GM21825 (cell line): ENCODE results near the gene SLC43A2.
"Not testable (repeated sequence)": the region's sequence is repeated elsewhere in the genome, so short reads cannot be mapped to it uniquely, and the experiment has no call there.

Experiments used
- ATAC-seq: cut with Tn5 transposase; IDR thresholded peaks from one replicate; pipeline ENCODE4 v1.9.1; 2021; ENCODE audit warnings: mild to moderate bottlenecking, moderate library complexity; ENCODE audit not compliant: unreplicated experiment

The SLC43A2 gene

DNA sequence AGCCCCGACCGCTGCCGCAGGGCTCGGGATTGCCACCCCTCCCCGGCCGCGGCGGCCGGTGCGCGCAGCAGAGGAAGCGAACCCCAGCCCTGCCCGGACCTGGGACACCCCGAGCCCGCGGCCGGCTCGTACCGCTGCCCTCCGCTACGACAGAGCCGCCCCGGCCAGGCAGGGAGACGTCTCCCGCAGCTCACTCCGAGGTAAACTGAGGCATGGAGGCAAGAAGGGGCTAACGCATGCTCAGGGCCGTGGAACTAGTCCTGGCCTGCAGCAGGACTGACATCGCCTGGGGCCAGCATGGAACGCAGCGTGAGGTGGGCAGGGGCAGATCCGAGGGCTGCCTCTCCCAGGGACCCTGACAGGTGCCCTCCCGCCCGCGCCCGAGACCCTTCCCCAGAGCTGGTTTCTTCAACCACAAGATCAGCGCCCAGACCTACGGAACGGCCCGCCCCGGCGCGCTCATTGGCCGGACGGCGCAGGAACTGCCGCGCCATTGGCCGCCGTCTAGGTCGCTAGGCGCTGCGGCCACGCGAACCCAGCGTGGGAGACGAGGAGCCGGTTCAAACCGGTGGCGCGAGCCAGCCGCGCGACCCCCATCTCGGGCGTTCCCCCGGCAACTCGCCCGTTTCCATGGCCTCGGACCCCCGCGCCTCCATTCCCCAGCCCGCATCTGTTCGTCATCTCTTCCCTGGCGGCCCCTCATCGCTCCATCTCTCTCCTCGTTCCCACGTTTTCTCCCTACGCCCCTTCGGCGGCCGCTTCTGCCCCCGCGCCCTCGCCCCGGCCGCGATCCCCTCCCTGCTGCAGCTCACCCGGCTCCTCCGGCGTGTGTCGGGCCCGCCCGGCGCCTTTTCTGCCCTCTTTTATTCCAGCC, at the start of gene SLC43A2:
TSS of gene SLC43A2 (minus strand) at position 853 of the 874 bp plus-strand sequence. CDS start 960 bp downstream, outside the sequence.
- peak; percentile 48 for ATAC-seq

DNA sequence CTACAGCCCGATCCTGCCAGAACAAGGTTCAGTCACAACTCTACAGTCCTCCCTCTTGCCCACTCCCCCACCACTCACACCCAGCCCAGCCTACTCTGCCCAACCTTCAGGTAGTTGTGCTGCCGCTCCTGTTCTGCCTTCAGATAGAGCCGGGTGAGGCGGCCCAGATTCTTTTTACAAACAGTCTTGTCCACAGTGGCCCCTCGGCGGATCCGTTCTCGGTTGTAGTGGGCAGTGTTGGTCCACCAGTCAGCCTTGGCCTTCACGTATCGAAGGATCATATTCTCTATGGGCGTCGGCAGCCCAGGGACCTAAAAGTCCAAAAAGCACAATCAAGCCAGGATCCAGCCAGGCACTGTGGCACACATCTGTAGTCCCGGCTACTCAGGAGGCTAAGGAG, 47.8 kb upstream of the SLC43A2 start:
- ATAC-seq, result no peak

DNA sequence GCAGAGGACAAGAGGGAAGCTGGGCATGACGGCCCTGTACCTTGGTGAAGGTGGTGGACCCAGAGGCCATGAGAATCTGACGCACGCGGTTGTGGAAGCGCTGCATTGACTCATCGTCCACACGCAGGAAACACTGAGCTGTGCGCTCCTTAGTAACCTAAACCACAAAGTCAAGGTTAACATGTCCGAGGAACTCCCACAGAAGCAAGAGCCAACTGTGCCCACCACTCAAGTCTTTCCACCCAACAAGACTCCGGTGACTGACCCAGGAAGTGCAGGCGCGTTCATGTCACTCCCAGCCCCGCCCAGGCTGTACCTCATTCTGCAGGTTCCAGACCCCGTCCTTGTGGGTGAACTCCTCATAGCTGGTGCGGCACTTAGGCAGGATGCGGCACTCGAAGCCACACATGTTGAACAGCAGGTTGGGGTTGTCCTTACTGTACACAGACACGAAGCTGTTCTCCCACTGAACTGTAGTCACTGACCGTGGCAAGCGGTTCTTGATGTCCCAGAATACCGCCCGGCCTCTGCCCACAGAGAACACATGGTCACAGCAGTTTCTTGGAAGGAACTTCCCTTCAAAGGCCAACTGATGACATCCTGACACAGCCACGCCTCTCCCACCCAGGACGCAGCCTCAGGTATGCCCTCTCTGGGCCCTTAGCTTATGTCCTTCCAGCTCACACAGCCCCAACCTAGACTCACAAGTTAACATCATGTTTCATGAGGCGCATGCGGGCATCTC, 44.6 kb upstream of the SLC43A2 start:
- no peak for ATAC-seq

DNA sequence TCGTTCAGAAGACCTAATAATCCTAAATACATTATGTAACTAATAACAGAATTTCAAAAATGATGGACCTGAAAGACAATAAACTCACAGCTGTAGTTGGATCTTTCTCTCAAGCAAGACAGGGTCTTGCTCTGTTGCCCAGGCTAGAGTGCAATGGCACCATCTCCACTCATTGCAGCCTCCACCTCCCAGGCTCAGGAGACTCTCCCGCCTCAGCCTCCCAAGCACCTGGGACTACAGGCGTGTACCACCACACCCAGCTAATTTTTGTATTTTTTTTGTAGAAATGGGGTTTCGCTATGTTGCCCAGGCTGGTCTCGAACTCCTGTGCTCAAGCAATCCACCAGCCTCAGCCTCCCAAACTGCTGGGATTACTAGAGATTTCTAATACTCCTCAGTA, 35.3 kb upstream of the SLC43A2 start:
- ATAC-seq, result not testable (repeated sequence)

DNA sequence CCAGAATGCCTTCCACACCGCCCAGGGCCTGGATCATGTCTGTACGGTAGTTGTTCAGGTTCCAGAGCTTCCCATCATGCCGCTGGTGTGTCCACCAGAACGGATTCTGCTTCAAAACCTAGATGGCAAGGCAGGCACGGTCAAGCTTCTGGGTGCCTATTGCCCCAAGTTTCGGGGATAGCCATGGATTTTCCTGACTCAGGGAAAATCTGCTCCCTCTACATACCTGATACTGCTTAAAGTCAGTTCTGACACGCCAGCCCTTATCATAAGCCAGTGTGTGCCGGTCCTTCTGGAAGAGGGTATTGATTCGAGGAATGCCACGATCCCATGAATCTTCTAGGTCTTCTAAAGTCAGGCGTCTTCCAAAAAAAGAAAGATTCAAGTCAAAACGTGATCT, 32.4 kb upstream of the SLC43A2 start:
- no peak for ATAC-seq

DNA sequence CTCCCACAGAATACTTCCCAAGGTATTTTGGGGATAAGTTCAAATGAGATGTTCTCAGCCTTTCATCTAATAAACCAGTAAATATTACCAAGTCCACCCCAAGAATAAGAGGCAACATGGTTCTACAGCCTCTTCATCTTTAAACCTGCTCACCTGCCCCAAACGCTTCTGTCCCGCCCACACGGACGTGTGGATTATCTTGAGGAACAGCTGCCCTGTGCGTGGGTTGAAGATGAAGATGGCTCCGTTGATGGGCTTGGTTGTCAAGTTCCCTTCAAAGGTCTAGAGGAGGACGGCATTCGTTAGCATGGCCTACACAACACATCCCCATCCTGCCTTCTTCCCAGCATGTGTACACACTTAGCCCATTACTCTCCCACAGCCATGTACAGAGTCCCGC, 29.5 kb upstream of the SLC43A2 start:
- no peak for ATAC-seq

DNA sequence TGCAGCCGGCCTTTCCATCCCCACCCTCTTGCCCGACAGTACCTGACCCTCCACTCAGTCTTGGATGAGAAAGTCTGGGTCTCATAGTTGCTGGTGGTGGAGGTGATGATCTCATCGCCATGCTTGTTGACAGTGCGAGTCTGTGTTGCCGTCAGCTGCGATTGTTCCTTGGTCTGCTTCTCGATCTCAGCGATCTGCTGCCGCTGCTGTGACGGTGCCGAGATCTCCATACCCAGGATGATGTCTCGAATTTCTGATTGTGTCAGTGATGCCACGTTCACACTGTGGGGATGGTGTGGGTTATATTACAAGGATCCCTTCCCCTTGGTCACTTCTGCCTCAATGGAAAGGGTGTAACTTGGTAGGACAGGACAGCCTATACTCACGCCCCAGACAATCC, 25.1 kb upstream of the SLC43A2 start:
- no peak for ATAC-seq

DNA sequence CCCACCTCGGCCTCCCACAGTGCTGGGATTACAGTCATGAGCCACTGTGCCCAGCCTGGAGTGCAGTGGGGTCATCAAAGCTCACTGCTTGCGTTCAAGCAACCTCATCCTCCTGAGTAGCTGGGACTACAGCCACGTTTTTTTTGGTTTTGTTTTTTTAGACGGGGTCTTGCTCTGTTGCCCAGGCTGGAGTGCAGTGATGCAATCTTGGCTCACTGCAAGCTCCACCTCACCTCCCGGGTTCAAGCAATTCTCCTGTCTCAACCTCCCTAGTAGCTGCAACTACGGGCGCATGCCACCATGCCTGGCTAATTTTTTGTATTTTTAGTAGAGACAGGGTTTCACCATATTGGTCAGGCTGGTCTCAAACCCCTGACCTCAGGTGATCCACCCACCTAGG, 24.2 kb upstream of the SLC43A2 start:
- not testable (repeated sequence) for ATAC-seq

DNA sequence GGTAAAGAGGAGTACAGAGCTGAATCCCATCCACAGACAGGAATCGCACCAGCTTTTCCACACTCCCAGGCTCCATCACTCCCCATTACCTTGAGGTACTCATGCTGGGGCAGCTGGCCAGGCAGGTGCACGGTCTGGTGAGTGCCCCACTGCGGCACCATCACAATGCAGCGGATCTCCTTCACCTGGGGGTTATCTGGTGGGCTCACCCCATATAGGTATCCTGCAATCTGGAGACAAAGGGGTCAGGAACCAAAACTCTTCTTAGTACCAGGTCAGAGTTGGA, 22.9 kb upstream of the SLC43A2 start:
- no peak for ATAC-seq

DNA sequence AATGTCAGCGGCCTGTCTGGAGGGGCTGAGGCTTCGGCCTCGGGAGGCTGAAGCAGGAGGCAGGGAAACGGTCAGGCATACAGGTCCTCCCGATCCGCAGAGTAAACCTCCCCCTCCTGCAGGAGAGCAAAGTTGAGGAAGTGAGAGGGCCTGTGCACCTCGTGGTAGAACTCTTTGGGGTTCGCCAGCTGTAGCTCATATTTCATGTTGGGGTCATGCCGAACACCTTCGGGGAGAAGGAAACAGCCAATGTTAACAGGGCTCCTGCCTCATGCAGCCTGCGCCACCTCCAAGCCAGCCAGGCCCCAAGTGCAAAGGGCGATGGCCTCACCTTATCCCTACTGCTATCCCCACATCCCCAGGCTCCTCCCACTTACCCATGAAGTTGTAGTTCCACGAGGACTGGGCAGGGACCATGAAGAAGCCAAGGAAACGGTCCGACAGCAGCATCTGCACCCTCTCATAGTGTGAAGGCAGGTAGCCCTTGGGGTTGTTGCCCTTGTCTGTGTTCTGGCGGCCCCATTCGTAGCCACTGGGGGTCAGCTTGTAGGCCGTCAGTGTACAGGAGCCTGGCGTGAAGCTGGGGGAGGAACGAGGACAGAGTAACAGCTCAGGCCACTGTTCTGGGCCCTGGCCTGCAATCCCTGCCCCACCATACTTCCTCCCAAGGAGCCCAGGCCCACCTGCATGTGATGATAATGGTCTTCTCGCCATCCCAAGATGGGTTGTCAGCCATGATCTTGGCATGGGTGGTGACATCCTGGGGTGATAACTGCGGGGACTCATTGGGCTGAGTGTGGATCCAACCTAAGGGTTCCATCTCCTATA, 22.3 kb upstream of the SLC43A2 start:
- no peak for ATAC-seq

DNA sequence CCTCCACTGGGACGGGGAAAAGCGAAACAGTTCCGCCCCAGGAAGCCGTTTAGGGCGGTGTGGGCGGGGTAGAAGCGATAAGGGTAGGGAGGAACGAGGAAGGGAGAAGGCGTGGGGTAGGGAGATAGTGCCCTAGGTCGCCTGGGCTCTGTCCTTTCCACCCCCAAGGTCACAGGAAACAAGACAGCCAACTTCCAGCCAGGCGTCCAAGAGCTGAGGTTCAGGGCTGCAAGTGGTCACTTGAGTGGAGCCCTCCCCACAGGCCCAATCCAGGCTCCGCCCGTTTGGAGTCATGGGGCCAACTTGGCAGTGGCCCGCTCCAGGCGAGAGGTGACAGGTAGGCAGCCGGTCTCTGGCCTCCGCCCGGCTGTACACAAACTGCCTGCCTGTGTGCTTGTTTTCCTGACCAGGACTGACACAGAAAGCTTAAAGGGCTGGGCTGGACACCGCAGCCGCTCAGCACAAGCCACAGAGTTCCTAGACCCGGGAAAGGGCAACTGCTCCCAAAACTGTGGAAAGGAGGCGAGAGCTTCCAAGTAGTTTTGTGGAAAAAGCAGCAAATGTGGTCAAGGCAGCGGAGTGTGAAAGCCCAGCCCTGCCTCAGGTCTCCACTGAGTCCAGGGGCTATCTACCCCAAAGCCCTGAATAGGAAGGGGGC, 21.3 kb upstream of the SLC43A2 start, which contains the start of gene RILP:
TSS of gene RILP (minus strand) at position 23 of the 658 bp plus-strand sequence. CDS start 62 bp downstream, outside the sequence.
- no peak for ATAC-seq

DNA sequence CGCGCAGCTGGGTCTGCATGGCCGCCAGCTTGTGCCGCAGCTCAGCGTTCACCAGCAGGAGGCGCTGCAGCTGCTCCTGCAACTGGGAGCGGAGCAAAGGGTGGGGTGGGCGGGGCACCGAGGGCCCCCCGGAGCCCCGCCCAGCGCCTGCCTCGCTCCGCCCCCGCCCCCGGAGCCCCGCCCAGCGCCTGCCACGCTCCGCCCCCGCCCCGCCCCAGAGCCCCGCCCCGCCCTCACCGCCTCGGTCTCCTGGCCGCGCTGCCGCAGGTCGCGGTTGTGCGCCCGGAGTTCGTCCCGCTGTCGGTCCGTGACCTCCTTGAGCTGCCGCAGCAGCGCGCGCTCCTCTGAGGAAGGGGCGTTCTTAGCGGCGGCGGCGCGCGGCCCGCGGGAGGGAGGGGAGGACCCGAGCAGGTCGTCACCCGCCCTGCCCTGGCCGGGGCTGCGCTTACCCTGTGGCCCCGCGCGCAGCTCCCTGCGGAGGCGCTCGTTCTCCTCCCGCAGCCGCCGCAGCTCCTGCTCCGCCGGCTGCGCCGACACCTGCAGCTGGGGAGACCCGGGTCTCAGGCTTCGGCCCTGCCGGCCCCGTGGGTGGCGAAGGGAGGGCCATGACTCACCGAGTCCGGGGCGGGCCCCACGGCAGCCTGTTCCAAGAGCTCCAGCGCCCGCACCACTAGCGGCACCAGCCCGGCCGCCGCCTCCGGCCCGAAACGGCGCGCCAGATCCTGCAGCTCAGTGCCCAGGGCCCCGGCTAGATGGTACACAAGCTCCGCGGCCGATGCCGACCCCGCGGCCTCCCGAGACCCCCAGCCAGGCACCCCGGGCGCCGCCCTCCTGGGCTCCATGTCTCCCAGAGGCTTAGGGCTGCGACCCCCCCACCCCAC, 20.6 kb upstream of the SLC43A2 start:
- ATAC-seq, result peak; percentile 41

DNA sequence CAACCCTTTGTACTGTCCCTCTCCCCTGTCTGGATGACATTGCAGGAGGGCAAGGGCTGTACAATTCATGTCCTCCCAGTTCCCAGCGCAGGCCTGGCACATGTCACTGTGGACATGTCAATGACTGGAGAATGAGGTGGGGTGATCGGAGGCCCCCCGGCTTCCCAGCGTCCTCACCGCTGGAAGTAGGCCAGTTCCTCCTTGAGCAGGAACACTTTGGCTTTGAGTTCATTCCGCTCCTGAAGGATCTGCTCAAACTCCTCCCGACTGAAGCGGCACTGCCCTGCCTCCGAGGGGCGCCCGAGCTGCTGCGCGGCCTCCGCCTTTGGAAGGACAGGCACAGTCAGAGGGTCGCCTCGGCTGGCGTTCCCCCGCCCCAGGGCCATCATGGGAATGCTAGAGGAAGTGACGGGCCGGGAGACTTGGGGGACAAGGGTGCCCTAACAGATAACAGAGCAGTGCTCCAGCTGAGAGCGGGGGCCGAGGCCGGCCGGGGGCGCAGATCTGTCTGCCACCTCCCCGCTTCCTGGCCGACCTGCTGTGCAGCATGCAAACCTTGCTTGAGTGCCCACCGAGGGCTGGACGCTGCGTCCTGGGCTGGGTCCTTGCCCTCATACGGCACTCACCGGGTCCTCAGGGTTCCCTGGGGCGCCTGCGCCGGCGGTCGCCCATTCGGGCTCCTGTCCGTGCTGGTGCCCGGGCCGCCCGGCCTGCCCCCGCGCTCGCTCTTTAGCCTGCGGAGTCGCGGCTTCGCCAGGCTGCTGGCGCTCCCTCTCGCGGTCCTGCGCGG, 19.7 kb upstream of the SLC43A2 start:
- peak; percentile 47 for ATAC-seq

DNA sequence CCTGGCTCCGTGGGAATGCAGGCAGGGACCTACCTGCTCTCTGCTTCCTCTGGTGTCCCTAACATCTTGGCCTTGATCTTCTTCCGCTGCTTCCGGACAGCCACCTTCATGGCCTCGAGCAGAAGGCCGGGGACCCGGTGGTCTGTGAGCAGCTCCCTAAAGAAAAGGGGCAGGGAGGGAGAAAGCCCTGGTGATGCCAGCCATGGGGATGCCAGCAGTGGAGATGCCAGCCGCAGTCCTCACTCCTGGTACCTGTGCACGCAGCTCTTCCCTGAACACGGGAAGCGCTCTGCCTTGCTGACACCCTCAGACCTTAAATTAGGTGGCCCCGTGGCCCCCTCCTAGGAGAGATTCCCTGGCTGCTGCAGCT, 19.2 kb upstream of the SLC43A2 start:
- no peak for ATAC-seq

DNA sequence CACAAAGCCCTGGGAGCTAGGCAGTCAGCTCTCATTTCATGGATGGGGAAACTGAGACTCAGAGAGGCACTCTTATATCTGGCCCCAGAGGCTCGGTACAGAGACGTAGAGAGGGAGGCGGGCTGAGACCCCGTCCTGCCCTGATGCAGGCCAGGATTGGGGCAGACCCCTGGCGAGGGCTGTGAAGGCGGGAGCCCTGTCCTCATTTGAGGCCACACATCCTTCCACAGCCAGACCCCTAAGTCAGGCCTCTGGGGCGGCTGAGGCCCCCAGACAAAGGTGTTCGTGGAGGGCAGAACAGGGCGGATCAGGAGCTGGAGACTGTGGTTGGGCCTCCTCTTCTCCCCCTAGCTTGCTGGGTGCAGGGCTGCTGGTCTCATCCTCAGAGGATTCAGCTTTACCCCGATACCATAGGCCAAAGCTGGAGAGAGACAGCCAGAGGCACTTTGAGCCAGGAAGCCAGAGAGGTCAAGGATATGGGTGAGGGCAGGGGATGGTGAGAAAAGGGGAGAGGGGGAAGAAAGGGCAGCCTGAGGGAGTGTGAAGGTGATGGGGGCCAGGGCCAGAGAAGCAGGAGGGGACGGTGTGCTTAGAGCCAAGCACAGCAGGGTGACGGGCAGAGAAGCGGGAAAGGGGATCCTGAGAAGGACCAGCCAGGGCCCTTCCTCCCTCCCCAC, 17.7 kb upstream of the SLC43A2 start:
- no peak for ATAC-seq

DNA sequence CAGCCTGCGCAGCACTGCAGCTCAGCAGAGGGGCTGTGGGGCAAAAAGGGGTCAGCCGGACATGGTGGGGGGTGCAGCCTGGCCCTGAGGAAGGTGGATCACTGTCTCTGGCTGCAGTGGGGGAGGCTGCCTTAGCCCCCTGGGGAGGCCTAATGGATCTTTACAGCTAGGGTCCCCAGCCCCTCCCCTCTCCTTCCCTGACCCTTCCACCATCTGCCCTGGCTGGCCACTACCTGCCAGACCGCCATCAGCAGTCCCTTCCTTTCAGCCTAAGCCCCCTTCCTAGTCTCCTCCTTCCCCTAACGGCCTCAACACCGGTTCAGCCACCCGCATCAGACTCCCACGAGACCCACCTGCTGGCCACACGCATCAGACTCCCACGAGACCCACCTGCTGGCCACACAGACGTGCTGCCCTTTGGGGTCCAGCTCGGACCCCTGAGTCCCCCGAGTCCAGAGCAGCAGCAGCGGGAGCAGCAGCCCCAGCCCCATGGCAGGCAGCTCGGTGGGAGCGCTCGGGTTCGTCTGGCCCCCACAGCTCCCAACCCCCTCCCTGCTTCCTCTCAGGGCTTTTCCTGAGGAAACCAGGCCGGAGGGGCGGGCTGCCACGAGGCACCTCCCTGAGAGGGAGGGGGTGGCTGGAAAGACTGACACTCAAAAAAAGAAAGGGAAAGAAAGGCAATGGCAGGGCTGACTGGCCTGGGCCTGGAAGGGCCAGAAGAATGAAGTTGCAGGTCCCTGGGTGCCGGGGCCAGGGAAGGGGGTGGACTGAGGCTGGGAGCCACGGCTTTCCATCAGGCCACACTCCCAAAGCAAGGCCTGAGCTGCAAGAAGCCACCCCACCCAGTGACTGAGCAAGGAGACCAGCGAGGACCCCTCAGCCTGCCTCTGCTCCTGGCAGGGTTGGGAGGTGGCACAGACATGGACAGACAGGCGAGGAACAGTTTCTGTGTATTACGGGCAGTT, 16.9 kb upstream of the SLC43A2 start, which contains the start of gene SCARF1:
TSS of gene SCARF1 (minus strand) at position 526 of the 965 bp plus-strand sequence. CDS start at position 491, 35 bp downstream.
- ATAC-seq, result no peak

DNA sequence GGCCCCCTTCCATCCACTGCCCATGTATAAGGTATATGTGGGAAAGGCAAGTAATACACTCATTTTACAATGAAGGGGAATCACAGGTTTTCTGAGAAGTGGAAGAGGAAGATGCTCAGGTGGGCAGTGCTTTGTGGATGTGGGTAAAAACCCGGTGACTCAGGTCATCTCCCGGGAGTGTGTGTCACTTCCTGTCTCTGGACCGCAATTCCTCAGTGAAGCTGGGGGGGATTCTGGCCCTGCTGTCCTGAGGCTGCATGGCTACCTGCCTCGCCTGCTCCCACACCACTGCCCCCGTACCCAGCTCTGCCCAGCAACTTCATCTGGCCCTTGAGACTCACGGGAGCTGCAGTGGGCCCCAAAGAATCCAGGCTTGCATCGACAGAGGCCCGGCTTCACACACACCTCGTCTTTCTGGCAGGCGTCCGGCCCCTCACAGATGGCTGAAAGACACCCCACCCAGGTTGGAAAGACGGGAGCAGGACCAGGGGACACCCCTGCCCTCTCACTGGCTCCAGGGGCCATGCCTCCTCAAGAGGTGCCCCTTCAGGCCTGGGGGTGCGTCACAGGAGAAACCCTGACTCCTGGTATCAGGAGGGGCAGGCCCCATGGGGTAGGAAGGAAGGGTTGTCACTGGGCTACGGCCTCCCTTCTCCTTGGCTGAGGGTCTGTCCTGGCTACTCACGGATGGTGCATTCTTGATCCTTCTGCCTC, 16.0 kb upstream of the SLC43A2 start:
- ATAC-seq, result no peak
